Activated CD8-positive, alpha-beta memory T cell treated with anti-CD3 and anti-CD28 coated beads, Interleukin-2, amount 50 U/mL, for 1 hour (primary cell): ENCODE measurements around the gene CFAP68.

Source experiments
- DNase-seq: peaks from one replicate; pipeline ENCODE4 v3.0.0-alpha.2; 2020; ENCODE audit errors: extremely low read depth

CFAP68 gene

DNA sequence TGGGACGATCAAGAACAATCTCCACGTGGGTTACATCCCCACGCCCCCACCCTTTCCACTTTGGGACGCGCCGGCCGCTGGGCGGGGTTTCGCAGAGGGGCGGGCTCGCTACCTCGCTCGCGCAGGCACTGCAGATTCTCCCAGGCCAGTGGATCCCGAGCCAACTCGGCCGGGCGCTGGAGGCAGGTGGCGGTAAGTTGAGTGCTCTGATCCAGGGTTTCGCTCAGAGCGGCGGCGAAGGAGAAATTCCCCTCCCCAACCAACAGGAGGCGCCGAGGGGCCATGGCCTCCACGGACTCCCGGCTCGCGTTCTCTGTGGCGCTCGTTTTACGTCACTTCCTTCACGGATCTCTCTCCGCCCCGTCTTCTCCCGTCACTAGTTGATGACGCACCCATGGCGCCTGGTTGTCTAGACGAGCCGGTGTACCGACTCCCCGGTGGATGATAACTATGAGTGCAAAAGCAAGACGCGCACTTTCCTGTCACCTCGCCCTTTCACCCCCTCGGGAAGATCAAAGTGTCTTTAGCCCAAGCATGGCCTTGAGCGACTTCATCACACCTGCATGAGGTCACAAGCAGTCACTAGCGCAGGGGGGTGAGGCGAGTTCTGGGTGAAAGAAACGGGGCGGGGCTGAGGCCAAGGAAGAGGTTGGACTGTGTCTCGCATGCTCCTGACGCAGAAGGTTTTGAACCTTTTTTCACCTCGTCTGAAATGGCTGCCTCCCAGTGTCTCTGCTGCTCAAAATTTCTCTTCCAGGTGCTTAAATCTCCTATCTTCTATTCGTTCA lies at the start of gene CFAP68, which contains the start of gene FDXACB1:
TSS of gene CFAP68 (plus strand) at position 693 of the 788 bp plus-strand sequence. CDS start at position 713, 20 bp downstream.
TSS of gene FDXACB1 (minus strand) at position 317 of the 788 bp plus-strand sequence. CDS start at position 284, 33 bp downstream.
- DNase-seq: peak; percentile 97

DNA sequence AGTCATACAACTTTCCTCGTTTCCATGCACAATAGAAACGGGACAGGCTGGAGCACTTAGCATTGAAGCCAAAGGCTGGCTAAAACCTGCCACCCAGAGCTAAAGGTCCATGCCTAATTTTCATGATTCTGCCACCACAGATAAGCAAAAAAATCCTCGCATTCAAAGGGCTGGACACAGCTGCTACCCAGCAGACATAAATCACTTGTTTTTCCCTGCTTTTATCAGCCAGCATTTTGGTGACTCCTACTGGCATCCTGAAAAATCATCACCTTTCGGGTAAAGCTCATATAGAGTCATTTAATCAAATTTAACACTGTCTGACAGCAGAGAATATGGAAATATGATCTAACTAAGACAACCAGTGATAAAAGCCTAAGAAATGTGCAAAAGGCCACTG lies 45.8 kb upstream of the CFAP68 start:
- no peak for DNase-seq

DNA sequence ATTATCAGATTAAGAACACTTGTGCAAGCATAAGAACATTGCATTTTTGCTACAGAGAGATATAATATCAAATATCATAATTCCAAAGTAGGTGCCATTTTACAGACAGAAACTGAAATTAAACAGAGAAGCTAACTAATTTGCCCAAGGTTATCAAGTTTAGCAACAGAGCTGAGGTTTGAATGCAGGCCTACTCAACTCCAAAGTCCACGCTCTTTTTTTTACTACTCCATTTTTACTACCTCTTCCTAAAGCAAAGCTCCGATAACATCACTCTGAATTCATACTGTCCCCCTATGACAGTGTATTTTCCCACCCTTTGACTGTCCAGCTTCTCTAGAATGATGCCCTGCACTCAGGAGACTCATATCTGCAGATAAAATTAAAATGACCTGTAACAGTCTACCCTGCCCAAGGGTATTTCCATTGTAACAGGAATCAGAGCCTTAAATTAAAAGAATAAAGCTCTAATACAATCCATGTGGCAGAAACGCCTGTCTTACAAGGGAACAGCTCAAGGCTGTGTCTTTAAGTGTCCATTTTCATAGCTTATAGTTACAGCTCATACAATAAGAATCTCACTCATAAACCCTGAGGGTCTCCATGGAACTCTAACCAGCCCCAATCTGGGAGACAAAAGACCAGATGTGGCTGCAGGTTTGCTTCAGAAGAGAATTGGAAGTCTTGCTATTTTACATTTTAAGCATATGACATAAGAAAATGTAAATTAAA lies 44.7 kb upstream of the CFAP68 start:
- DNase-seq: no peak

DNA sequence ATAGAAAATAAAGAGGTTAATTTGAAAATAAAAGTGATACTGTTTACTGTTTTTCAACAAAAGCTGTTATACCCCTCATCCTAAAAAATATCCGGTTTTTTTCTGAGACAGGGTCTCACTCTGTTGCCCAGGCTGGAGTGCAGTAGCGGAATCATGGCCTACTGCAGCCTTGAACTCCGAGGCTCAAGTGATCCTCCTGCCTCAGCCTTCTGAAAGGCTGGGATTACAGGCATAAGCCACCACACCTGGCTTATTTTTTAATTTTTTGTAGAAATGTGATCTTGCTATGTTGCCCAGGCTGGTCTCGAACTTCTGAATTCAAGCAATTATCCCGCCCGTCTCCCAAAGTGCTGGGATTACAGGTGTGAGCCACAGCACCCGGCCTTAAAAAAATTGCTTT lies 43.7 kb upstream of the CFAP68 start:
- no peak for DNase-seq

DNA sequence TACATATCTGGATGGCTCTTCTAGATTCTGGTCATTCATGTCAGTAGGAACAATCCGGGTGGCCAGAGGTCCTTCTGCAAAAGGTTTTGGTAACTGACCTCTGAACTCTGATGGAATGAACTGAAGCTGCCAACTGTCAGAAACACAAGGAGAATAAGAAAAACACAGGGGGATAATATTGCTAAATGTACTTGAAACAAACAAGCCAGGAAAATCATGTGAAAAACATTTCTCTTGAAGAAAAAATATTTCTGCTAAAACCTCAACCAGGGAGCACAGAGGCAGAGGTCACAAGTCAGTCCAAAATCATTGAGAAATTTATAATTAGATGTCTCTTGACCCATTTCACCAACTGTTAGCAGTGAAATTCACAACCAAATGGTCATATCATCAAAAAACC lies 43.2 kb upstream of the CFAP68 start:
- DNase-seq: no peak

DNA sequence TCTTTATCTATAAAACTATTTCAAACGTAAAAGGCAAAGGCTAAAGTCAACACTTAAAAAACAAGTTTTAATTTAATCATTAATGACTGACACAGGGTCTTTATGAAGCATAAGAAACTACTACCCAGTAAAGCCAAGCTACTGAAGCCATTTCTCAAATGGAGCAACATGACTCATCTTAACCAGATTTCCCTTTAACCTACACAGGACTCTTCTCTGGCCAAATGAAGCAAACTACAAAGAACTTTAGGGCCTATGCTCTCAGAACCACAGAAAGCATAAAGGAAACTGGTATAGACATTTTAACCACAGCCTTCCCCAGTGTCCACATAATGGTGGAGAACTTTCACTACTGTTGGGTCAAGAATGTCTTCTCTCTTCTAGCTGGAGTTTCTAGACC lies 42.6 kb upstream of the CFAP68 start:
- DNase-seq: no peak

DNA sequence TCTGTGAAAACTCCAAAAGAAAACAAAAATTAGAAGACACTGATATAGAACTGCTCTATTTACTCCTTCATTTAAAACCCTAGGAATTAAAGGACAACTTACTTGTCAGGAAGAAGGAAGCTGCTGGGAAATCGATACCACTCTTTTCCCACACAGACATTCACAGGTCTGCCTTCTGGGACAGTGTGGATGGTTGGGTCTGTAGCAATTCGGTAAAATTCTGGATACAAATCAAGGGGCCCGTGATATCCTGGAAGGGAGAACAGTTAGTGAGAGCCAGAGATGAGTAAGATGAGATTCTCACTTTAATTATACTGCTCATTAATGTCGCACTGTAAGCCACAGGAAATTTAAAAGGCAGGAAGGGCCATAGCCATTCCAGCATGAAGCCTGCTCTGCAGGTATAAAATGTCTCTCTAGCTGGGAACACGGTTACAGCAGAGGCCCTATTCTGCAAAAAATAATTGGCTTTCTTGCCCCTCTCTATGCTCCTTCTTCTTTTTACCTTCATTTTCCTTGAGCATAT lies 41.9 kb upstream of the CFAP68 start:
- DNase-seq: no peak

DNA sequence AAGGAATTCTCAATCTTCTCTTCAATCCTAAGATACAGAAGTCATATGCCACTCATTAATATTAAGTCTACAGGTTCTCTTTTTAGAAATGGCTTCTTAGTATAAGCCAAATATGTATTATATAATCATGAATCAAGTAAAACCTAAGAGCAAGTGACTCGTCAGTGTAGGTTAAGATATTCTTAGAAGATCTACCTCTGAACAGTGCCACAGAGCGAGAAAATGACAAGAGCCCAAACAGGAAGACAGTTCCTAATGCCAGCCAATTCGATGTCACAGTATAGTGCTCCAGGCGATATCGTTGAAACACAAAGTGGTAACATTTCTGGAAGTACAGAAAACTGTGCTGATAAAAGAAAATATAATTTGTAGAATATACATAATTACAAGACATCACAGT lies 41.3 kb upstream of the CFAP68 start:
- DNase-seq: no peak

DNA sequence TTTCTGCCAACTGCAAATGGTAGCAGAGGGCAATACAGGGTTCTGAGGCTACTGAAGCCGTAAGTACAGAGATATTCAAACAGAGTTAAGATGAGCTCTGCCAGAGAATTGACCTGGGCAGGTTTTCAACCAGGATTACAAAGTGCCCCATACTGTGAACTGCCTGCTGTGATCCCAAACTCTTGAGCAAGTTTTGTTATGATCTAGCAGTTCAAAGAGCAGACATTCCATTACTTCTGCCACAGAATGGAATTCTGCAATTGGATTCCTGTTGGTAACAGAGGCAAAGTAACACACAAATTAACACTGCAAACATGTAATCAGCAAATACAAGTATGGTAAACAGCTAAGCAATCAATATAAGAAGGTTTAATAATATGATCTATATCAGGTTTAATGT lies 39.2 kb upstream of the CFAP68 start:
- DNase-seq: no peak

GRCh38 chr11:111841370-111842053 lies 37.8 kb upstream of the CFAP68 start:
- peak; percentile 62 for DNase-seq

- no peak for DNase-seq
Observed at GRCh38 chr11:111843661-111844060, 35.7 kb upstream of the CFAP68 start.

- DNase-seq: no peak
Observed at GRCh38 chr11:111845276-111846028, 33.9 kb upstream of the CFAP68 start.

GRCh38 chr11:111846063-111846462 lies 33.3 kb upstream of the CFAP68 start:
- no peak for DNase-seq

DNA sequence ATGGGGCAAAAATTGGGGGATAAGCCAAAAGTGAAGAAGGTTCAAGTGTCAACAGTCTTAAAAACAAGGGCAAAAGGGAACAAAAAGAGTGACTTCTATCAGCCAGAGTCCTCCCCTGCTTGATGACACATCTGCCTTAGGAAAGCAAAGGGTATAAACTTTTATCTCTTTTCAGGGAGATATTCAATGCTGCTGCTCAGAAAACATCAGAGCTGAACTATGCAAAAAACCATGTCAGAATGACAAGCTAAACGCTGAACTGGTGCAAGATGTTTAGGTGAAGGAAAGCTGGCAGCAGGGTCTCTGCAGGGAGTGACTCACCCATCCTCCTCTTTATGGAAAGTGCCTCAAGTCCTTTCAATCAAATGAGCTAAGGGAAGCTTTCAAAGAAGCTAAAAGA lies 32.7 kb upstream of the CFAP68 start:
- DNase-seq: no peak

GRCh38 chr11:111849631-111850030 lies 29.7 kb upstream of the CFAP68 start:
- DNase-seq: no peak

DNA sequence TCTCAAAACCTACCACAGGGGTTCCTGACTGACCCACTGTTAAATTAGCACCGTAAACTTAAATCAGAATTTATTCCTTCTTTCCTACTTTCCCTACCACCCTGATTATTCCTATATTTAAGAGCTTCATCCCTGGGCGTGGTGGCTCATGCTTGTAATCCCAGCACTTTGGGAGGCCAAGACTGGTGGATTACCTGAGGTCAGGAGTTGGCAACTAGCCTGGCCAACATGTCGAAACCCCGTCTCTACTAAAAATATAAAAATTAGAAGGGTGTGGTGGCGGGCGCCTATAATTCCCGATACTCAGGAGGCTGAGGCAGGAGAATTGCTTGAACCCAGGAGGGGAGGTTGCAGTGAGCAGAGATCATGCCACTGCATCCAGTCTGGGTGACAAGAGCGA lies 28.3 kb upstream of the CFAP68 start:
- DNase-seq: no peak

GRCh38 chr11:111851636-111852035 lies 27.7 kb upstream of the CFAP68 start:
- DNase-seq: no peak

DNA sequence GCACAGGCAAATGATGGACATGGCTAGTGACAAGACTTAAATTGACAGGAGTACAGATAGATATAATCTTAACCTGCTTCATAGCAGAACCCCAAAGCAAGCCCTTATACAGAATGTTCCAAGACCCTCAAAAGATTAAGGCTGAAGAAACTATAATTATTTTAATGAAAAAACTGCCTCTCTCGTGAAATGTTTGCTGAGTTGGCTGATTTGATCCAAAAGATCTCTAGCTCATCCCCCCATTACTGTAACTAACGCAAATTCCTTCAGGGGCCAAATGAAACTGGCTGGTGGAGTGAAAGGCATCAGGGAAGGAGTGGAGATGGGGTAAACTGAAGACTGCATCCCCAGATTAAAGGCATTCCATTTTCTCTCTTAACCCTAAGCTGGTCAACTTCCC lies 27.2 kb upstream of the CFAP68 start:
- DNase-seq: no peak

DNA sequence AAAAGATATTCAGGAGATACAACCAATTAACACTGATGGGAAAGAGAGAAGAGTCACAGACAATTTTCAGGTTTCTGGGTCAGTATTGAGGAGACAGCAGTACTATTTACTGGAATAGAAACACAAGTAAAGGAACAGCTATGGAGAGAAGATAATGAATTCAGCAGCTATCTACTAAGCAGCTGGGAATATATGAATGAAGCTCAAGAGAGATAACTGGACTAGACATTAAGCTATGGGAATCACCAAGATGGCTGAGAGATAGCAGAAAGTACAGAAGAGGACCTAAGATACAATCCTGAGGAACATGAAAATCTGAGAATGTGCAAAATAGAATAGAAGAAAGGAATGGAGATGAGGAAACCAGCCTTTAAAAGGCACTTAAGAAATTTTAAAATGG lies 23.8 kb upstream of the CFAP68 start:
- no peak for DNase-seq

DNA sequence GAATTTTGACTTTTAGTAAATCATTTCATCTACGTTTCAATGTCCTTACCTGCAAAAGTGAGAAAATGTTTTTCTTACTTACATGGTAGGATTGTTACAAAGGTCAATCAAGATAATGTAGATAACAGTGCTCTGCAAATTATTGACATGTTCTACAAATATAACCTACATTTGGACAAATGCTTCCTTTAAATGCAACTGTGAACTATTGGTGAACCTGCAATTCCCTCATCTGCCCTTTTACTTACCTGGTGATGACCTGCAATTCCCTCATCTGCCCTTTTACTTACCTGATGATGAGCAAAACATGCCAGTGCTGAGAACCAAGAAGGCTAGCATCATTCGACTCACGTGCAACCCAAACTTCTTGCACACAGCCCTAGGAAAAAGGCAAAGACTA lies 19.1 kb upstream of the CFAP68 start:
- no peak for DNase-seq

DNA sequence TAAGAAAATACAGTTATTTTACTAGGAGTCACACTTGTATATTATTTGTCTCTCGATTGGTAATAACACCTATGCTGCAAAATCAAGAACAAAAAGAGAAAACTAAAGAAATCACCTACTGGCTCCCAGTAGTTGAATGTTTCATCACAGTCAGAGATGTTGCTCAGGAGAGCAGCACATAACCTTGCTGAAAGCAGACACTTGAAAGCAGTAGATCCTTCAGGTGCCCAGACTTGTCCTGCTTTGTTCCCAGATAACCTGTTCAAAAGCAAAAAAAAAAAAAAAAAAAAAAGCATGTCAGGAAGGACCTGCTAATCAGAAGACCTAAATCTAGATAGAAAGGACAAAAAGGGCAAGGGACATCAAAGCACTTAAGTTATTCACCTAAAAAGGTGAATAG lies 9.2 kb upstream of the CFAP68 start:
- no peak for DNase-seq

GRCh38 chr11:111870522-111870885 lies 8.8 kb upstream of the CFAP68 start:
- DNase-seq: no peak
